Measurements from ENCODE around the gene NFATC2. TPM values are rescaled to one million over a fixed set of nuclear protein-coding genes. Genes with fewer than 3 reads are reported as not detected.

NFATC2 gene
- polyA plus RNA-seq, 1 experiment, result 0.21 TPM

- ChIA-PET POLR2A (no interaction called here), CTCF (interaction anchor here (0.7 to 7.5 kb wide), 25 partner anchors 9 to 712 kb away, joined by 3 to 99 read pairs (median 4); no protein-coding TSS in a partner anchor)
- Histone ChIP-seq H3K27me3 (ENCODE audit: control insufficient read depth, insufficient read depth, low read length) (no peaks in the 10 kb centered on the region), H3K4me3 (ENCODE audit: low read depth, low read length) (no peak overlapping the region), H3K36me3 (ENCODE audit: control insufficient read depth, insufficient read depth, low read length) (no peaks in the 10 kb centered on the region)
- TF ChIP-seq, protein P1, sequence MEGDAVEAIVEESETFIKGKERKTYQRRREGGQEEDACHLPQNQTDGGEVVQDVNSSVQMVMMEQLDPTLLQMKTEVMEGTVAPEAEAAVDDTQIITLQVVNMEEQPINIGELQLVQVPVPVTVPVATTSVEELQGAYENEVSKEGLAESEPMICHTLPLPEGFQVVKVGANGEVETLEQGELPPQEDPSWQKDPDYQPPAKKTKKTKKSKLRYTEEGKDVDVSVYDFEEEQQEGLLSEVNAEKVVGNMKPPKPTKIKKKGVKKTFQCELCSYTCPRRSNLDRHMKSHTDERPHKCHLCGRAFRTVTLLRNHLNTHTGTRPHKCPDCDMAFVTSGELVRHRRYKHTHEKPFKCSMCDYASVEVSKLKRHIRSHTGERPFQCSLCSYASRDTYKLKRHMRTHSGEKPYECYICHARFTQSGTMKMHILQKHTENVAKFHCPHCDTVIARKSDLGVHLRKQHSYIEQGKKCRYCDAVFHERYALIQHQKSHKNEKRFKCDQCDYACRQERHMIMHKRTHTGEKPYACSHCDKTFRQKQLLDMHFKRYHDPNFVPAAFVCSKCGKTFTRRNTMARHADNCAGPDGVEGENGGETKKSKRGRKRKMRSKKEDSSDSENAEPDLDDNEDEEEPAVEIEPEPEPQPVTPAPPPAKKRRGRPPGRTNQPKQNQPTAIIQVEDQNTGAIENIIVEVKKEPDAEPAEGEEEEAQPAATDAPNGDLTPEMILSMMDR (IDR thresholded peaks at IDR 0.05; ENCODE audit: insufficient read depth, low read depth, low read length), result no peak
- DNase-seq (ENCODE audit: low read depth), result no peak
Observed at GRCh38 chr20:51371720-51372119, 170.8 kb downstream of the NFATC2 start.

DNA sequence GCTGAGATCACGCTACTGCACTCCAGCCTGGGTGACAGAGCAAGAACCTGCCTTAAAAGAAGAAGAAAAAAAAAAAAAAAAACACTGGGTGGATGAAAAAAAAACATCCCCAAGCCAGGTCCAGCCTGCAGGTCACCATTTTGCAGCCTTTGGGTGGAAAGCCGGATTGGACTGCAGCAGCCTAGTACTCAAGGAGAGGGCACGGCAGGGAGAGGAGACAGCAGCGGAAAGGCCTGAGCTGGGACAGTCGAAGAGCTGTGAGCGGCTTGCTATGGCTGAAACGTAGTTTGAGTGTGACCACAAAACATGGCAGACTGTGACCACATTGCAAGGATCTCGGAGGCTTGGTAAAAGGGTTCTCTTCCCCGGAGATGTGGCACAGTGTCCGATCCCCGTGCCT is 173.0 kb downstream of the NFATC2 start:
- CTCF ChIA-PET, result interaction anchor here (1.5 to 7.5 kb wide), 2 partner anchors 225 to 255 kb away, joined by 6 to 99 read pairs; no protein-coding TSS in a partner anchor
- H3K27me3 ChIP-seq (ENCODE audit: control insufficient read depth, insufficient read depth, low read length), result no peaks in the 10 kb centered on the region
- H3K36me3 ChIP-seq (ENCODE audit: control insufficient read depth, insufficient read depth, low read length), result no peaks in the 10 kb centered on the region
- POLR2A ChIA-PET, result no interaction called here
- no peak overlapping the region for H3K4me3 ChIP-seq (ENCODE audit: low read depth, low read length)
- TF ChIP-seq, protein P1 (IDR thresholded peaks at IDR 0.05; ENCODE audit: insufficient read depth, low read depth, low read length), result no peak
- DNase-seq (ENCODE audit: low read depth), result no peak

GRCh38 chr20:51368461-51369211 is 173.9 kb downstream of the NFATC2 start:
- H3K27me3 ChIP-seq (ENCODE audit: control insufficient read depth, insufficient read depth, low read length), result no peaks in the 10 kb centered on the region
- POLR2A ChIA-PET, result no interaction called here
- CTCF ChIA-PET, result interaction anchor here (0.6 to 7.5 kb wide), 5 partner anchors 34 to 256 kb away, joined by 3 to 99 read pairs (median 6); no protein-coding TSS in a partner anchor
- H3K4me3 ChIP-seq (ENCODE audit: low read depth, low read length), result no peak overlapping the region
- TF ChIP-seq, protein P1 (IDR thresholded peaks at IDR 0.05; ENCODE audit: insufficient read depth, low read depth, low read length), result no peak
- DNase-seq (ENCODE audit: low read depth), result no peak
- H3K36me3 ChIP-seq (ENCODE audit: control insufficient read depth, insufficient read depth, low read length), result no peaks in the 10 kb centered on the region

- DNase-seq (ENCODE audit: low read depth), result peak; percentile 100
- ChIA-PET POLR2A (no interaction called here), CTCF (interaction anchor here (0.6 to 2.2 kb wide), 8 partner anchors 43 to 571 kb away, joined by 3 to 14 read pairs (median 4); partner anchors contain the start of gene BCAS4)
- Histone ChIP-seq H3K36me3 (ENCODE audit: control insufficient read depth, insufficient read depth, low read length) (no peaks in the 10 kb centered on the region), H3K4me3 (ENCODE audit: low read depth, low read length) (no peak overlapping the region), H3K27me3 (ENCODE audit: control insufficient read depth, insufficient read depth, low read length) (no peaks in the 10 kb centered on the region)
- TF ChIP-seq, protein P1 (IDR thresholded peaks at IDR 0.05; ENCODE audit: insufficient read depth, low read depth, low read length), result no peak
Observed at GRCh38 chr20:51366155-51366886, 176.2 kb downstream of the NFATC2 start.

- CTCF ChIA-PET, result interaction anchor here (1.1 kb wide), 1 partner anchor 350 kb away, joined by 3 read pairs; no protein-coding TSS in a partner anchor
- POLR2A ChIA-PET, result no interaction called here
- Histone ChIP-seq H3K36me3 (ENCODE audit: control insufficient read depth, insufficient read depth, low read length) (no peaks in the 10 kb centered on the region), H3K4me3 (ENCODE audit: low read depth, low read length) (no peak overlapping the region), H3K27me3 (ENCODE audit: control insufficient read depth, insufficient read depth, low read length) (no peaks in the 10 kb centered on the region)
- no peak for DNase-seq (ENCODE audit: low read depth)
- TF ChIP-seq, protein P1 (IDR thresholded peaks at IDR 0.05; ENCODE audit: insufficient read depth, low read depth, low read length), result no peak
Observed at GRCh38 chr20:51365670-51366069, 176.8 kb downstream of the NFATC2 start.
